NCI-H1436 treated with DMSO at 0.1 percent for 48 hours (cell line): ENCODE data around the gene BCAR3.

Experiments
- DNase-seq: peaks from one replicate; lab custom pipeline; 2025; lab: John Stamatoyannopoulos, UW

The BCAR3 gene

DNA sequence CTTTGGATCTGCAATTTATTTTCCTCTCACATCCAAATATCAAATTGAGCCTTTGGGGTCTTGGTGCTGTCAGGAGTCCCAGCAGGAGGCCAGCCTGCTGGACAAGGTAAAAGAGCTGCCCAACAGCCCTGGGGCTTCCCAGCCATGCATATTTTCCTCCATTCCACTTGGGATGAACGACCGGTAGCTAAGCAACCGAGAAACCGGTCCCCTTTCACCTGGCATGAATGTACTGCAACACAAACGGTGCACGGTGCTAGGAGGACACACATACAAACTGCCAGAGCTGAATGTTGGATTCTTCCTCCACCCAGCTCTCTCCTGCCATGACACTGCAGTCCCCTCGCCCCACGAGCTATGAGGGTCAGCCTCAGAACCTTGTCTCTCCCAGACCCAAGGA, 42.7 kb downstream of the BCAR3 start:
- DNase-seq = no peak

DNA sequence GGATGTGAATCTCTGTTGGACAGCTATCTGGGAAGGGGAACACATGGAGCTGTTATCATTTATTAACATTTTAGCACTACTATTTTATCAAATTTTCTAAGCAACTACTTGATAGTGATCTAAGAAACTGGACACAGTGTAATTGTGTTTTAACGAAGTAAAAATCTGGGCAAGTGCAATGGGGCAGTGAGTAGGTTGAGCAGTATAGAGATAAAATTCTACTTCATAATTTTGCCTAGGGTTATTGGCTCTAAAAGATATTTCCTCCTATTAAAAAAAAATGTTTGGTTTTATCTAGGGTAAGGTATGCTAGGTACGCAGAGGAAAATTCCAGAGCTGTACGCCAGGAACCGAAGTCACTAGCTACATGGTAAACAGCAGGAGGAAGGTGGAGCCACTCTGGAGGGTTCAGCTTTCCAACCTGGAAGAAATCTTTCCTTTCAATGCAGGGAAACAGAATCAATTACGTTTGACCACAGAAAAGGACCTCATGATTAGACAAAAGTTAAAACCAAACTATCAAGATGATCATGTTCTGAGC, 43.3 kb downstream of the BCAR3 start:
- DNase-seq = no peak

DNA sequence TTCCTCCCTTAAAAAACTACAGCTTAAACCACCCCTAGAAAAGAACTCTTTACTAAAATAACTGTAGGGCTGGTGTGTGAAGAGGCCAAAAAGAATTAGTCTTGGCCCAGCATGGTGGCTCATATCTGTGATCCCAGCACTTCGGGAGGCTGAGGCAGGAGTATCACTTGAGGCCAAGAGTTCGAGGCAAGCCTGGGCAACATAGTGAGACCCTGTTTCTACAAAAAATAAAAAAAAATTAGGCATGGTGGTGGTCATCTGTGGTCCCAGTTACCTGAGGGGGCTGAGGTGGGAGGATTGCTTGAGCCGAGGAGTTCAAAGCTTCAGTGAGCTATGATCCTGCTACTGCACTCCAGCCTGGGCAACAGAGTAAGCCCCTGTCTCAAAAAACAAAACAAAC, 44.9 kb downstream of the BCAR3 start:
- no peak for DNase-seq

DNA sequence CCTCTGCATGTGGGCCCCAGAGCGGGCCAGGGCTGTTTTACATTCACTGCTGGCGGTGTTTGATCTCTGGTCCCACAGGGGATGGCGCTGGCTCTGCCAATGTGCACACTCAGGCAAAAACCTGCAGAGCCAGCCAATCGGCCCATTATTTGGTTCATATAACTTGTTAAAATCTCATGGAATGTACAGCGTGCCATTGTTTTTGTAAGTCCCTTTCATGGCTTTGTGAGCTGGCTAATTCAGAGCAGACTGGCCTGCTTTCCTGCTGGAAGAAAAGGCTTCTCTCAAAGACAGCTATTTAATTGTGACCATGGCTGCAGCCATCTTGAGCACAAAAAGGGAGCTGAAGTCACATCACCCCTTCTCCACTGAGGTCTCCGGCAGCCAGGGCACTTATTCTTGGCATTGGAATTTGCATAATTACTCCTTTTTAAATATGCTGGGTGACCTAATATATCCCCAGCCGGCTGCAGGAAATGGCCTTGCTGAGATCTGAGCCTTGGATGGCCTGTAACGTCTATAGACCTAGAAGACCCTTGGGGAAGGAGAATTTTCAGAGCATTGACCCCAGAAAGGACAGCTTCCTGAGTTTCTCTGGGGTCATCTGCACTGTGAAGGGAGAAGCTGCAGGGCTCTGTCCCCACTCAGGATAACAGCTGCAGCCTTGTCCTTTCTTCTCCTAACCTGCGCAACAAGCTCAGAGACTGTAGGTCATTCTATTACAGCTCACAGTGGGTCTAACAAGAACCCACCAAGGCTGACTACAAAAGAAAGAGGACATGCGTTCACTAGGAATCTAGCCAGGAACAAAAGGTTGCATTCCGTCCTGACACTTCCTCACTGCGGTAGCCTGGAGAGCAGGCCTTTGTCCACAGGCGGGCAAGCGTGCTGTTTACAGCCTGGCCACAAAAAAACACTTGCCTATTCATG, 45.8 kb downstream of the BCAR3 start:
- no peak for DNase-seq

DNA sequence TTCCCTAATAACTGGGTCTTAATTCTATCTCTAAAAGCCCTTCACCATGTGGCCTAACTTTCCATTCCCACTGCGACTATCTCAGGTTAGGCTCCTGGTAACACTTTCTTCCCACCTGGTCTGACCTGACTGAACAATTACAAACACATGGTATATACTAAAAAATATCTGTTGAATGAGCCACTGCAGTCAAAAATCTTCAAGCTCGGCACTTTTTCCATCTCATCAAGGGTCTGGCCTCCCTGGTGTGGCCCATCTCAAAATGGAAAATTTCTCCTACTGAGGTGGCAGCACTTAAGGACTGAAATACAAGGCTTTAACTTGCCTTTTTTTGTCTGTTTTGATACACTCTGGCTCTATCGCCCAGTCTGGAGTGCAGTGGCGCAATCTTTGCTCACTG, 48.3 kb downstream of the BCAR3 start:
- no peak for DNase-seq

DNA sequence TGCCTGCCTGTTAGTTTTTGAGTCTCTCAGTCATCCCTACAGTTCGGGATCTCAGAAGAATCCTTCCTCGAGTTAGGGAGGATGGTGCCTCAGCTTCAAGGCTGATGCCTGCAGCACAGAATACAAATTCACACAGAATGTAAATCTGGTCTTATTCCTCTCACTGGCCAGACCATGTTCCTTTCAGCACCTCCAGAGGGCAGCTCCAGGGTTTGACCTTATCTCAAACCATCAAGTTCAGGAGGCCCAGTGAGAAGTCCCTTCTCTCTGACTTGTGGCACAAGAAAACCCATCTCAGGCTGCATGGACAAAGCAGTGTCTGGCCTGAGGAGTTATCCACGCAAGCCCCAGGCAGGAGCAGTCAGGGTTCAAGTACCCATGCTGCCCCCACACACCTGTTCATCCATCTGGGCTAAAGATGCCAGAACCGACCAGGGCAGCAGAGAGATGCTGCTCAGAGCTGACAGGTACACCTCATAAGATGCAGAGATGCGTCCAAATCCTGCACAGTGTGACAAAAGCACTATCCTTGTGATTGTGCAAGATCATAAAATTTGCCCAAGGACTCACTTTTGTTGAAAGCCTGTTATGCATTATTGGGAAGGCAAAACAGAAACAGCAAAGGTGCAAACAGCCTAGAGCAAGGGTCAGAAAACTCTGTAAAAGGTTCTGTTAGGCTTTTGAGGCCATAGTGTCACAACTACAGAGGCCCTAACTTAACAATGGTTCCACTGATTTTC, 49.8 kb downstream of the BCAR3 start:
- no peak for DNase-seq

DNA sequence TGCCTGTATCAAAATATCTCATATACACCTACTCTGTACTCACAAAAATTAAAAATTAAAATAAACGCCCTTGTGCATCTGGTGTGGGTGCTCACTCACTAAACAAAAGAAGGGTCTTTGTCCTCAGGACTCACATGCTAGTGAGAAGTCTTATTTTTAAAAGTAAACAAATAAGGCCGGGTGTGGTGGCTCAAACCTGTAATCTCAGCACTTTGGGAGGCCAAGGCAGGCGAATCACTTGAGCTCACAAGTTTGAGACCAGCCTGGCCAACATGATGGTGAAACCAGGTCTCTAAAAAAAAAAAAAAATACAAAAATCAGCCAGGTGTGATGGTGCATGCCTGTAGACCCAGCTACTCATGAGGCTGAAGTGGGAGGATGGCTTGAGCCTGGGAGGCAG, 51.5 kb downstream of the BCAR3 start:
- DNase-seq = no peak

DNA sequence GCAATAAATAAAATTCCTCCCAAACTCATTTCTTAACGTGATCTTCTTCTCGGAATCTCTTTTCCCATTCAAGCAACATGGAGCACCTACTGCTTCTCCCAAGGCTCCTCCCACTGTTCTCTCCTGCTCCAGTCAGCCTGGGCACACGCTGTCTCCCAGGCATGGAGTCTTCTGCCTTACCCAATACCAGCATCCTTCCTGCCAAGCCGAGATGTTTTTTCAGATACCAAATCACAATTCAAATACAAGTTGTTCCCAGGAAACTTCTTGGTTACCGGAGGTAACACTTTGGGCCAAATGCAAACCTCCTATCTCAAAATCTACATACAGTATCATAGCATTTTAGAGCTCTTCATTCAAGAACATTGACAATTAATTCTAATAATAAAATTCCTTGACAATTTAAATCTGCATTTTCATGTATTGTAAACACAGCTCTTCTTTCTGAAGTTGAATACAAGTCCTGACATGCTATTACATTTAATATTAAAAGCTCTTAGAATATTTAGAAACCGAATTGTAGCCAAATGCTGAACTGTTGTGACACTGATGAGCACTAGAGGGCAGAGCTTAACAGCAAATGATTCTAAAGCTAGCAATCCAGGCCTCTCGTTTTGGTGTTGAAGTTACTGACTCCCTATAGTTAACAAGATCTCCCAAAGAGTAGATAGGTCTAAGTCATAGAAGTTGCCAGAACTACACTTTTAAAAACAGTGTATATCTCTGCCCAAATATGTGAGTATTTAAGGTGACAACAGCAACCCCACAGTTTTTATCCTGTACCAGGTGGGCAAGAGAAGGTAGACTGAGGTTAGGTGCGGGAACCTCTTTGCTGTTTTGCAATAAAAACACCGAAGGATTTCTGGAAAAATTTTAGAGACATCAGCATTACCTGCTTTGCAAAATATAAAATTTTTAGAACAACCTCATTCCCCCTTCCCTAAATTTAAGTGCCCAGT, 52.3 kb downstream of the BCAR3 start:
- DNase-seq = peak; percentile 41

DNA sequence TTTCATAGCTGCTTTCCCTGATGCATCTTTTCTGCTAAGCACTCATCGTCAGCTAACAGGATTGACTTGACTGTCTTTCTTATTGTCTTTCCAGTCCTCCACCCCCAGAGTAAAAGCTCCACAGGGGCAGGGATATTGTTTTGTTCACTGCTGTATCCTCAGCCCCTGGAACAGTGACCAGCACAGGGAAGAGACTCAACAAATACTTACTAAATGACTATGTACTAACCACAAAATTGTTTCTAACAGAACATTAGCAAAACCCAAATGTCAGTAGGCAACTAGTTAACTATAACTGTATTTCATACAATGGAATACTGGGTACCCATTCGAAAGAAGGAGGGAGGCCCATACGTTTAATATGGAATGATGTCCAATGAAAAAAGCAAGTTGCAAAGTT, 53.0 kb downstream of the BCAR3 start:
- no peak for DNase-seq

DNA sequence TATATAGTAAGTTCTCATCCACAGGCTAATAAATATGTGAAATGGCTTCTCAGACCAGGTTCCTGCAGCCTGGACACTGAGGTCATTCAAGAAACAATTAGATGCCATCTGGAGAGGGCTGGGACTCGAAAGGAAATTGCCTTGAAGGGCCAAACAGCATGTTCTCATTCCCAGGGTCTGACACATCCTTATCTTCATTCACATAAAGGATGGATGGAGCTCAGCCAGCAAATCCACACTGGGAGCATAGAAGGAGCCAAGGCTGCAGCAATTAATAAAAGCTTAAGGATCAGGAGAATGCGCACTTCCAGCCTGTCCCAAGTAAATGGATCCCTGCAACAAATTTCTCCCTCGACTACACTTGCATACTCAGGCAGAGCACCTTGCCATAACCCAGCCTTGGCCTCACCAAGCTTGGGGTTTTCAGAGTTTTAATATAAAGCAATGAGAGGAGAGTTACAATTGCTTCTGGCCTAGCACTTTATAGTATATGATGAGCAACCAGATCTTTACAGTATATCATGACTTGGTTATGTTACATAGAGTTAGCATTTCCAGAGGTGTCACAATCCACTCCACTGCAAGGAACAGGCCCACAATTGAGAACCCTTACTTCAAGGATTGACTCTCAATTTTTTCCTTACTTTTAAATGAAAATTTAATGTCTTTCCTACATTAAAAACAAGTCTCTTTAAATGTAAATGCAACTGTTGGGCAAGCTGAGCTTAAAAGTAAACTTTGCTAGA, 55.9 kb downstream of the BCAR3 start:
- no peak for DNase-seq

DNA sequence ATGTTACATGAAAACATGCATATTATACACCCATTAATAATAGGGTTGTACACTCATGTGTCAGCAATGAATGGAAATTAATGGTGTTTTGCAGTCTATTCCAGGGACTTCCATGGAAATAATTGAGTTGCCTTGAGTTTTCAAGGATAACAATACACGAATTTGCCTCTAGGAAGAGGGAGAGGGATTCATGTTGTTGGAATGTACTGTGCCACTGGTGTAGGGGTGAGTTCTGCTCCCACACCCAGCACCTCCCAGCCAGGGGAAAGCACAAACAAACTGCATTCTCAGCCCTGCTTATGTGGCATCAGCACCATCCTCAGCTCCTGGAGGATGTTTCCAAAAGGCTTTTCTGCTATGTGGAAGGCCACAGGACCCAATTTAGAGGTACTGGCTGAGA, 57.8 kb downstream of the BCAR3 start:
- no peak for DNase-seq

DNA sequence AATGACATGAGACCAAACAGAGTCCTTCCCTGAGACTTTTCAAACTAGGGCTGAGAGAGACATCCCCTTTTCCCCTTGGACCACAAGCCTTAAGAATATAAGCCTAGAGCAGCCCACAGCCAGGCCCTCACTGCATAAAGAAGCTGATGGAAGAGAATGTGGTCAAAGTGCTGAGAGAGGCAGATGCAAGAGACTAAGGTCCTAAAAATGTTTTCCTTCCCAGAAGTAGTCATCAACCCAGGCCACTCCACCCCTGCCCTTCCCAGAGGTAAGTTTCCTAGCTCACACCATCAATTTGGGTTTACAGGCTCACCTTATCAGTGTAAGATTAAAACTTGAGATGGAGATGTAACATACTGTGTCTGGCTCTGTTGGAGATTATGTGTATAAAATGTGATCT, 58.2 kb downstream of the BCAR3 start:
- no peak for DNase-seq

DNA sequence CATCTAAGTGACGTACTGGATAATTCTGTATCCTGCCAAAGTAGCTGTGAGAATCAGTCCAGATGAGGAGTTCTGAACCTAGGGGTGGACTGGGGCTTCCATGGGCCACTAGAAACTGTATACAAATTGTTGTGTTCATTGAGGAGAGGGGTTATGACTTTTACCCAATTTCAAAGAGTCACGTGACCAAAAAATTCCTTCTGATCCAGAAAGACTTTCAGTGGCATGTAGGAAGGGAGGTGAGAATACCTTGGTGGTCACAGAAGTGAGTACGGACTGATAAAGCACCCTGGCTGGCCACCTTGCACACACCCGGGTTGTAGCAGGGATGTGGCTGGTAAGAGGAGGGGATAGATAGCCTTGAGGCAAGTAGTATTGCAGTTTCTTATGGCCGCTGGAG, 60.4 kb downstream of the BCAR3 start:
- no peak for DNase-seq

DNA sequence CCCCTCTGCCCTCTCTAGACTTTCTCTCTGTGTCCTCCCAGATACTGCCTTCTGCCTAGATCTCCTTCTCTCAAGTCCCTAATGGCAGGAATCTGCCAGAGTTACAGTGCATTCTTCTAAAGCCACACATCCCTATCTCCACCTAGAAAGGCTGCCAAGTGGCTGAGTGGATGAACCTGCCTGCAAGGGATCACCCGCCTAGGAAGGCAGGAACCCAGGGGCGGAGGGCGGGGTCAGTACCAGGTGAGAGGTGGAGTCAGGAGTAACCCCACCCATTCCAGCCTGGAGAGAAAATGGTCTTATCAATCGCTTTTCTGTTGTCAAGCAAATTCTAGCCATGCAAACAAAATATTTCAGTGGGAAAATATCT, 60.8 kb downstream of the BCAR3 start:
- DNase-seq = no peak

DNA sequence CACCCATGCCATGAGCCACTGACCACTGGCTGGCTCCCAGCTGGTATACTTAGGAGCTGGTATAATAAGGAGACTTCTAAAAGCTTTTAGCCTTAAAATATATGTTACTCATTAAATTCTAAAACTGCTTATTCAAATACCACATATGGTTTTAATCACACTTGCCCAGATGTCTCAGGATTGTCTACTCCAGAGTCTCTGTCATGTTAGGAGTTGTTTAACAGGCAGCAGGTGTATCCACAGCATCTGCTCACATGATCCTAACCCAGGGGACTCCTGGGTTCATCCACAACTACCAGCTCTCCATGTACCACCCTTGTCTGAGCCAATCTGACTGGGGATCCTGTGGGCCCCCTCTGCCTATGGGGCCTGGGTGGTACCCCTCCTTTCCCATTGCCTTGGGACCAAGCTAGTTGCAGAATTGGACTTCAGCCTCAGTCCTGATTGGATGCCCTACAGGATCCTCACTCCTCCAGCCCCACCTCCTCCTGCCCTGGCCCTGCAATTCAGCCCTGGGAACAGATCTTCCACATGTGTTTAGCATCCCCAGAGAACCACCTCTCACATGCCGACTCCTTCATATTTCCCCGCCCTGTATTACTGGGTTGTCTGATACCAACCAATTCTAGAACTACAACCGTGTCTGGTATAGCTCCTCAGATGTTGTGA, 61.3 kb downstream of the BCAR3 start:
- no peak for DNase-seq

DNA sequence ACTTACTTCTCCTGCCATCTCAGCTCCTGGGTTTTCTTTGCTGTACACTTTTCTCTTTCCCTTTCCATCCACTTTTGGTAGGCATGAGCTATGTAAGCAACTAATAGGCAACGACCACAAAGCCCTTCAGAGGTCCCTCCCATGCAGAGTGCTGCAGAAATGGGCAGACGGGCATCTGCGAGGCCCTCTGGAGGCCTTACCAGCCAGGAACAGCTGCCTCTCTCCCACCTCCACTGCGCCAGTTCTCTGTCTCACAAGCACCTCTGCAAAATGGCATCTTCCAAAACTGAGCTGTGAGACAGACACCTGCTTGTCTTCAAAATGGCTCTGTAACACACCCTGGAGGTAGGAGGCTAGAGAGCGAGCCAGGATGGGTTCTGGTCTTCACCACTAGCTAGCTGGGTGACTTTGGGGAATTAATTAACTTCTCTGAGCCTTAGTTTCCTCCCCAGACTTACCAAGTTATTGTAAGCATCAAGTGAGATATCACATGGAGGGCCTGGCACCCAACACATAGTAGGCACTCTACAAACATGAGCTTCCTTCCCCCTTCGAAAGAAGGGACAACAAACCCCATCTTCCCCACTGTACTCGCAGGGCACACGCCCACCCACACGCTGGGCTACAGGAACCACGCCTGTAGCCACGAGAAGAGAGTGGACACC, 62.0 kb downstream of the BCAR3 start:
- peak; percentile 34 for DNase-seq

DNA sequence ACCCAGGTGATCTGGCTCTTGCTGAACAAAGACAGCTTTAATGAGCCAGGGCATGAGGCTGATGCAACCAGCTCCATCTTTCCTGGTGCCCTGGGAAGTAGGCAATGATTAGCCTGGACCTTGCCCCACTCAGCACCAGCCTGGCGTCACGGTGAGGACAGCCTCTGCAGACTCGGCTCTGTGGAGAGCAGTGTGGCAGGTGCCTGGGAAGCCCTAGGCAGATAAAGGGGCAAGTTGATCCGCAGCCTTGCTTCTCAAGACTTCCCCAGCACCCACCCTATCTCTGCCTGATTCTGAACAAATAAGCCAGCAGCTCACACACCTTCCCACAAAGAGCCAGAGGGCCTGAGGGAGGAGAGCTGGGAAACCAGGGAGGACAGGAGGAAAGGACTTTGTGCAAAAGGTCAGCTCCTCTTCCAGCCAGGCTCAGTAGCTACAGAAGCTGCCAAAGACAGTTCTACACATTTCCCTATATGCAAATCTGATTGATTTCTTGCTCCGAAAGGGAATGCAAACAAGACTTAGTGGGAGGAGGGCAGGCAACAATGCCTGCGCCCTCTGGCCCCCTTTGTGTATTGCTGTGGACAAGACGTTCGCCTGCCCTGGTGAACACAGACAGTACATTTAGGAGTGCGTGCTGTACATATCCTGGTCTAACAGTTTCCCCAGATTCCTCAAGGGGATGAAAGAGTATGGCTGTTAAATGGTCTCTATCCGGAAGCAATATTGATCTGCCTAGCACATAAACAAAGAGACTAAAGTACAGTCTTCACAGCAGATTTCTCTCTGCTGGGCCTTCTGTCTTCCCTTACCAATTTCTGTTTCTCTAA, 63.8 kb downstream of the BCAR3 start:
- DNase-seq = no peak

DNA sequence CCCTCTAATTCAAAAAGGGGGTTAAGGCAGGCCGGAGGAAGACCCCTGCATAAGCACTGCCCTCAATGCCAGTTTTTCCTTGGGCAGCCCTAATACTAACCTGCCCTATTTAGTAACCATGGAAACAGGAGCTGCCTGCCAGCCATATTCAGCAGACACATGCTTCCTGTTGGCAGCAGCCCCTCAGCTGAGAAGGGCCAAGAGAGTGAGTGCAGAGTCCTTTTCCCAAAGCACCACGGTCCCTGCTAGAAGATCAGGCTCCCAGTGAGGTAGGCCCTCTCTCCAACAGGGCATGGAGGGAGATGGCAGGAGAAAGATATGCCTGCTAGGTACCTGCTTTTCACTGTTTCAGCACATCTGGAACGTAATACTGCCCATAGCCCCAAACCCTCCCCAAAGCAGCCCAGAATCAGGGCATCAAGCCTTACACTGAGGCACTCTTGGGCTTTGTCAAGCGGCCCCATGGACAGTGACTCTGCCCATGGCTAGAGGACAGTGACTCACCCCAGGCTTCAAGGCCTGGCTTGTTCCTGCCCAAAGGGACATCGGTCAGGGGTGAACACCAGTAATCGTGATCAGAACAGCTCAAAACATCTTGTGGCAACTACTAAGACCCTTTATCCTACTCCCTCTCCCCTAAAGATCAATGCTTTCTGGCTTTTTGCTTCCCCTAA, 64.5 kb downstream of the BCAR3 start:
- no peak for DNase-seq
